HG03108 (cell line): ENCODE results near the gene VEZT.

ENCODE experiments used
- ATAC-seq: cut with Tn5 transposase; IDR thresholded peaks from one replicate; pipeline ENCODE4 v1.9.1; 2021; ENCODE audit warnings: moderate library complexity; ENCODE audit not compliant: unreplicated experiment

The VEZT gene

GRCh38 chr12:95198914-95199313 is 18.7 kb upstream of the VEZT start:
- ATAC-seq: no peak

DNA sequence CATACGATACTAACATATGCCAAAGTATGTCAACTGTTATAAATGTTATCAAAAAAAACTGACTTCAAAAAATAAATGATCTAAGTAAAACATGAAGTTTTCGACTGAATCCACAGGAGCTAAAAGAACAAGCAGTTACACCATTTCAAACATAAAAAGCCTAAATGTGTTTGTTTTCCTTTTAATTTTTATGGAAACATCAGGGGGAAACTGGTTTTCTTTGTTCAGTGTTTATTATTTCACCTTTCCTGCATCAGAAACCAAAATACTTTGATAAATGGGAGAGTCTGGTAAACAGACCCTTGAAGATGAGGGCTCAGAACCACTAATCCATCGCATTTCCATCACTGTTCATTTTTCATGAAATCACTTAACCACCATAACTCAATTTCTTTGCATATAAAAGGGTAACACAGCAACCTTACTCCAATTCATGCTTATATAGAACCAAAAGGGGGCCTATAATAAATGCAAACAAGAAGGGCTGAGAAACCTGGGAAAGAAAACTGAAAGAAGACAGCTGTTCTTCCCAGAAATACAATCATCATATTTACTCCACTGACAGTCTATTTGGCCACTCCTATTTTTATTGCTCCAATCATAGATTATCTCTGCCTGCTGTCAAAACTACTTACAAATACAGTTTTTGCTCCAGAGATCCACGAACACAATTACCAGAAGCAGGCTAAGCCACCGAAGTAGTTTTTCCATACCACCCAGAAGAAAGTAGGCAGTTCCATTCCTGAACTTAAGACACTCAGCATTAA is 17.3 kb upstream of the VEZT start:
- ATAC-seq: no peak

- ATAC-seq: no peak
These were observed 16.4 kb upstream of the VEZT start for GRCh38 chr12:95201056-95201670.

DNA sequence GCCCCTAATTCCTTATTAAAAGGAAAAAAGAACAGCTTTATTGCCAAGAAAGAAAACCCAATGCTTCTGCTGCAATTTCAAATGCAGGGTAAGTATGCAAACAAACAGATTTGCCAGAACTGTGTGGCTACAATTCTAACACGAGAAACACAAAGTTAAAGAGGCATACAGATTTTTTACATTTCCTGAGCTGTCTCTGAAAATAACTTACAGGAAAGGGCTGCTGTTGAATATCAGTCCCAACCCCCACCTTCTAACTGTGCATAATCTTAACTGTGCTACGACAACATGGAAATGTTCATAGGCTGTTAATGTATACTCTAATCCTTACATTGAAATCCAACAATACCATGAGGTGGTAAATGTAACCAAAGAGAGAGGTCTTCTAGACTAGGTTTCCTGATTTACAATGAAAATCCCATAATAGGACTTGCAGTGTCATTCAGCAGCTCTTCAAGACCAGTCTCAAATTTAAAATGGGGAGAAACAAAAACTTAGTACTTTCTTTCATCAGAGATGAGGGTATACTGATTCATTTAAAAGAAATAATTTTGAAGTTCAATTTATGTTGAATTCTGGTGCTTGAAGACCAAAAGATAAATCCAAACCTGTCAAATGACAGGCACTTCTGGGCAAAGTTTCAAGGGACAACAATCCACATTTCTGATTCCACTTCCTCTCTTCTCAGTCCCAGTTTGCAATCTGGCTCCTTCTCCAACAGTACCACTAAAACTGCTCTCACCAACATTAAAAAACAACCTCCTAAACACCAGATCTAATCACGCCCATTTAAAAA is 14.7 kb upstream of the VEZT start:
- ATAC-seq: no peak

- ATAC-seq: no peak
These were observed 14.0 kb upstream of the VEZT start for GRCh38 chr12:95203487-95204030.

DNA sequence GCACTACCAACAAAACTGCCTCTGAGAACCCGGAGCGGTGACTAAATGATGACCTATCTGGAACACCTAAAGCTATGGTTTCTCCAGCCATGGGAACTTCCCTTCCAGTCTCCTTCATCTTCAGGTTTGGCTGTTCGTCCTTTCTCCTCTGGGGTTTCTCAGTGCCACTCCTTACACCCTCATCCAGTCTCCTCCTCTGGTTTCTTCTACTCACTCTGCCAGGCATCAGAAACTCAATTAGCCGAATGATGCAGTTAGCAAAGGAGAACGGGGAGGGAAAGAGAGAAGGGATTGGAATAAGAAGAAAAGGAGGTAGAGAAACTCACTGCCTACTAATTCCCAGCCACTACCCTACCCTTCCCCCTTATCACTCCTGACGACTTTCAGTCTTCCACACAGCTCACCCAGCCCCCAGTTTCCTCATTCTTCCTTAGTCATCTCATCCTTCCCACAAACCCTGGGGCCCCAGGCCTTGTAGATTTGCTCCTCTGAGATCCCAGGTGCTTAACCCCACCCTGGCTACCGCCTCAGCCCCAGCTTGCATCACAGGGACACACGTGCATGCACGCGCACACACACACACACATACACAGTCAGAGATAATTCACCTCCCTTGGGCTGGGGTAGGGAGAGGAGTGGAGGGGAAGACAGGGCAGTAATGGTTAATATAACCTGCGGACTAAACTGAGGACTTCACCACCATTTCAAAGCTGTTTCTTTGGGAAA is 13.3 kb upstream of the VEZT start:
- ATAC-seq: no peak

- ATAC-seq: no peak
These were observed 12.5 kb upstream of the VEZT start for GRCh38 chr12:95205016-95205624.

DNA sequence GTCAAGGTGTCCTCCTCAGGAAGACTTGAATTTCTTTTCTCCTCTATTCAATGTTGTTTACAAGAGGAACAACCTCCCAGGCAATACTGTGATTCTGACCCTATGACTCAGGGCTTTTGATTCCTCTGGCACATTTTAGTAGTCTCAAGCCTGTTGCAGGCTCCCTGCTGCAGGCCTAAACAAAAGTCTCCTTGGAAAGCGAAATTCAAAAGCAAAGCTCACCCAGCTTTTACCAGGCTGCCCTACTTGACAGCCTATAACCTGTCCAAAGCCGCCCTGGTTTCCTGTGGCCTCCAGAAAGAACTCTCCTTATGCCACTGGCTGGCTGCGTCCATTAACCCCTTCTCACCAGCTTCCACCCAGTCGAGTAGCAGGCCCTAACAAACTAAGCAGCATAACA is 11.9 kb upstream of the VEZT start:
- no peak for ATAC-seq

DNA sequence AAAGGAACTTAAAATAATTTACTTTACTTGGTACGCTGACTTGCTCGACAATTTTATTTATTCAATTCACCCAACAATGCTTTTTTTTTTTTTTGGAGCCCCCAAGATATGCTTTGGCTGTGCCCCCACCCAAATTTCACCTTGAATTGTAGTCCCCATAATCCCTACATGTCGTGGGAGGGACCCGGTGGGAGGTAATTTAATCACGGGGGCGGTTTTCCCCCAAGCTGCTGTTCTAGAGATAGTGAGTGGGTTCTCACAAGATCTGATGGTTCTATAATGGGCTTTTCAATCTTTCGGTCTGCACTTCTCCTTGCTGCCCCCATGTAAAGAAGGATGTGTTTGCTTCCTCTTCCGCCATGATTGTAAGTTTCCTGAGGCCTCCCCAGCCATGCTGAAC is 10.7 kb upstream of the VEZT start:
- ATAC-seq: no peak

DNA sequence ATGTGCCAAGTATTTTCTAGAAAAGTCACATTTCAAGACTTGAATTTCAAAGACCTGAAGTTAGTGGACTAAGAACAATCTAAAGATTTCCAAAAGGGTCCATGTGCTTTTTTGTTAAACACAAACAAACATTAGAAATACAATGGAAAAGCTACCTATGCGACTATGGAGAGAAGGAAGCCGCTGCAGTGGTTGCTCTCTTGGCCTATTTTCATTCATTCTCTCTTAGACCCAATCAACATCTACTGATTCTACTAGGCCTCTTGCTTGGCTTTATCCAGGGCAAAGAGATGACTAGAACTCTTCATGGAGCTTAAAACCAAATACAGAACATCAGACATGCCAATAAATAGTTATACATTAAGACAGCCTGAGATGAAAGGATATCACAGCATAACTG is 10.2 kb upstream of the VEZT start:
- no peak for ATAC-seq

GRCh38 chr12:95208678-95209077 is 8.9 kb upstream of the VEZT start:
- ATAC-seq: no peak

DNA sequence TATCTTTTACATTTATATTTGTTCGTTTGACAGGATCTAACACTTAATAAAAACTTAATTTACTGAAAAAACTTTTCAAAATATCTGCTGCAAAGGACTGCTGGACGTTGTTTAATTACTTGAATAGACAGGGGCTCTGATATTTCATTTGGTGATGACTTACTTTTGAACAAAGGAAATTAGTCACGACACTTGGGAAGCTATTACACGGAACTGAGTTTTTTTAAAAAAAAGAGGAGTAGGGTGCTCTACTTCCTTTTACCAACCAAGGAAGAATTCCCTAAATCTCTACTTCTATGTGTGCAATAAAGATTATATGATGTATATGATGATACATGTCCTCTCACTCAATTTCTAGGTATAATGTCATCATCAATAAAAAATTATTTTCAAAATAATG is 5.0 kb upstream of the VEZT start:
- no peak for ATAC-seq

DNA sequence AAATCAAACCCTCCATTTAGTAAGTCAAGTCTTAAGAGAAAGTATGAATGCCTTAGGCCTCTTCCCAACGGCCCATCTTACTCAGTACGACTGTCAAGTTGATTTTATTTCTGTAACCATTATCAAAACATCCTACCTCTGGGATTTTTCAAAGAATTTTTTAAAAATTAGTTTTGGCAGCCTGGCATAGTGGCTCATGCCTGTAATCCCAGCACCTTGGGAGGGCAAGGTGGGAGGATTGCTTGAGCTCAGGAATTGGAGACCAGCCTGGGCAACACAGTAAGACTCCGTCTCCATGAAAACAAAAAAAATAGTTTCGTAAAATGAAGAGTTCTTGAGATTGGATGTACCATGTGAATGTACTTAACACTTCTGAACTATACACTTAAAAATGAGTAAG is 4.5 kb upstream of the VEZT start:
- no peak for ATAC-seq

- ATAC-seq: no peak
These were observed 3.7 kb upstream of the VEZT start for GRCh38 chr12:95213928-95214327.

GRCh38 chr12:95214466-95214865 is 3.1 kb upstream of the VEZT start:
- no peak for ATAC-seq

GRCh38 chr12:95215949-95216348 is 1.7 kb upstream of the VEZT start:
- ATAC-seq: no peak

GRCh38 chr12:95216711-95217376 is 763 bp upstream of the VEZT start:
- peak; percentile 7 for ATAC-seq

GRCh38 chr12:95218150-95219133 is 835 bp downstream of the VEZT start:
- peak; percentile 5 for ATAC-seq

- ATAC-seq: no peak
These were observed 2.6 kb downstream of the VEZT start for GRCh38 chr12:95220190-95220589.
